ENCODE data around the gene CIT.

Gene CIT

DNA sequence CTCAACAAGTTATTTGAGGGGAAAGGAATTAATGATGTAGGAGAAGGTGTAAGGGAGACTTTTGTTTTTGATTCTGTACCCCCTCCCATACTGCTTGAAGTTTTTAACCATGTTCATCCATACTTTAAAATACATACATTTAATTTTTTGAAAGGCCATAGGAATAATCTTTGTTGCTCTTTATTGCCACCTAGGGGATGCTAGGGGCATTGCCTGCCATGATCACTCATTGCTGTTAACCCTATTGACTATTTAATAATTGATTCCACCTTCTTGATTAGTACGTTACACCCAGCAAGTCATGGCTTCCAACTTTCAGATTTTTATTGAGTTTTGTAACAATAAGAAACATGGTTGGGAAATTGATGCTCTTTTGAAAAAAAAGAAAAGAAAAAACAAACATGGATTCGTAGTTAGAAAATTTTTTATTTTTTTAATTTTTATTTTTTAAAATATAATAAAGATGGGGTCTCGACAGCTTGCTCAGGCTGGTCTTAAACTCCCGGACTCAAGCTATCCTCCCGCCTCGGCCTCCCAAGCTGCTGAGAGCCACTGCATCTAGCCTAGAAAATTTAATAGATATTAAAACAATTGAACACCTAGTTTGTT is 217.7 kb downstream of the CIT start:
- no peak for TF ChIP-seq POLR2AphosphoS5 (IDR thresholded peaks at IDR 0.05; ENCODE audit: low read depth, low read length)
- no peak for TF ChIP-seq SIN3A (IDR thresholded peaks at IDR 0.05; ENCODE audit: borderline replicate concordance, insufficient read depth, low read length)
- TF ChIP-seq, protein P1, sequence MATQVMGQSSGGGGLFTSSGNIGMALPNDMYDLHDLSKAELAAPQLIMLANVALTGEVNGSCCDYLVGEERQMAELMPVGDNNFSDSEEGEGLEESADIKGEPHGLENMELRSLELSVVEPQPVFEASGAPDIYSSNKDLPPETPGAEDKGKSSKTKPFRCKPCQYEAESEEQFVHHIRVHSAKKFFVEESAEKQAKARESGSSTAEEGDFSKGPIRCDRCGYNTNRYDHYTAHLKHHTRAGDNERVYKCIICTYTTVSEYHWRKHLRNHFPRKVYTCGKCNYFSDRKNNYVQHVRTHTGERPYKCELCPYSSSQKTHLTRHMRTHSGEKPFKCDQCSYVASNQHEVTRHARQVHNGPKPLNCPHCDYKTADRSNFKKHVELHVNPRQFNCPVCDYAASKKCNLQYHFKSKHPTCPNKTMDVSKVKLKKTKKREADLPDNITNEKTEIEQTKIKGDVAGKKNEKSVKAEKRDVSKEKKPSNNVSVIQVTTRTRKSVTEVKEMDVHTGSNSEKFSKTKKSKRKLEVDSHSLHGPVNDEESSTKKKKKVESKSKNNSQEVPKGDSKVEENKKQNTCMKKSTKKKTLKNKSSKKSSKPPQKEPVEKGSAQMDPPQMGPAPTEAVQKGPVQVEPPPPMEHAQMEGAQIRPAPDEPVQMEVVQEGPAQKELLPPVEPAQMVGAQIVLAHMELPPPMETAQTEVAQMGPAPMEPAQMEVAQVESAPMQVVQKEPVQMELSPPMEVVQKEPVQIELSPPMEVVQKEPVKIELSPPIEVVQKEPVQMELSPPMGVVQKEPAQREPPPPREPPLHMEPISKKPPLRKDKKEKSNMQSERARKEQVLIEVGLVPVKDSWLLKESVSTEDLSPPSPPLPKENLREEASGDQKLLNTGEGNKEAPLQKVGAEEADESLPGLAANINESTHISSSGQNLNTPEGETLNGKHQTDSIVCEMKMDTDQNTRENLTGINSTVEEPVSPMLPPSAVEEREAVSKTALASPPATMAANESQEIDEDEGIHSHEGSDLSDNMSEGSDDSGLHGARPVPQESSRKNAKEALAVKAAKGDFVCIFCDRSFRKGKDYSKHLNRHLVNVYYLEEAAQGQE (IDR thresholded peaks at IDR 0.05; ENCODE audit: insufficient read depth in 1 of 2, low read depth in 2 of 2, low read length in 2 of 2): no peak
- TF ChIP-seq FOXP2 (optimal IDR thresholded peaks at IDR 0.05; ENCODE audit: borderline replicate concordance, extremely low read depth, extremely low read length, insufficient read depth): no peak
- TF ChIP-seq TAF1 (IDR thresholded peaks at IDR 0.05; ENCODE audit: borderline replicate concordance, insufficient read depth, low read length): no peak

DNA sequence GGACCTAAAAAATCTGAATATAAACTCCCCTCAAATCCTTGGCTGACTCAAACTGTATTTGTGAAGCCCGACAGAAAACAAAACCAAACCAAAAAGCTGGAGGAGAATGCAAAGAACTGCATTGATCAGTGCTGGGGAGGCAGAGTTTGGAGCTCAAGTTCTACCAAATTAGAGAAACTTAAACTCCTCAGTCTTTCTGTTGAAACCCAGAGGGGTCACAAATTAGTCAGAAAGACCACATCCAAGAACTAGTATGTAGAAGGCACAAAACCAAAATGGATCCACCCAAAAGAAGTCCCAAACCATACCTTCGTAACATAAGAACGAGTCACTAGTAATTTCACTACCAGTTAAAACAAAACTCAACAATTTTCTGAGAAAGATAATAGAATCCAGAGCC is 224.5 kb downstream of the CIT start:
- TF ChIP-seq TAF1 (IDR thresholded peaks at IDR 0.05; ENCODE audit: borderline replicate concordance, insufficient read depth, low read length) (no peak), POLR2AphosphoS5 (IDR thresholded peaks at IDR 0.05; ENCODE audit: low read depth, low read length) (no peak), FOXP2 (optimal IDR thresholded peaks at IDR 0.05; ENCODE audit: borderline replicate concordance, extremely low read depth, extremely low read length, insufficient read depth) (no peak)

DNA sequence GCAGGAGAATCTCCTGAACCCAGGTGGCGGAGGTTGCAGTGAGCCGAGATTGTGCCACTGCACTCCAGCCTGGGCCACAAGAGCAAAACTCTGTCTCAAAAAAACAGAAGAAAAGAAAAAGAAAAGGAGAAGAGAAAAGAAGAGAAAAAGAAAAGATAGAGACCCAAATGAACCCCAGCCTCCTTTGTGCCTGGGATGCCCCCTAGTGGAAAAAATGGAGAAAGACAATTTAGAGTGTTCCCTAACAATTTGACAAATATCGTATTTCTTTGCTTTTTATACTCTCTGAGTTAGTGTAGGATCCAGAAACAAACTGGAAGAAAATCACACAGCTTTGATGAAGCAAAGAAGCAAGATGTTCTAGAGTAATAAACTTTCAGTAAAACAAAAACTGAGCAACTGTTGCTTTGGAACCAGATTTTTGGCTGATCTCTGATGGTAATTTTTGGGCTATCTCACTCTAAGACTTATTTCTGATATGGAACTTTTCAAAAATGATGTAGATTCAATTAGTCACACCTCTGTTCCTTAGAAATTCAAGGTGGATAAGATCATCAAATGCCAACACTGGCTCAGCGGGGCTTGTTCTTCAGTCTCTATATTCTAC is 227.8 kb downstream of the CIT start:
- no peak for TF ChIP-seq FOXP2 (optimal IDR thresholded peaks at IDR 0.05; ENCODE audit: borderline replicate concordance, extremely low read depth, extremely low read length, insufficient read depth)

DNA sequence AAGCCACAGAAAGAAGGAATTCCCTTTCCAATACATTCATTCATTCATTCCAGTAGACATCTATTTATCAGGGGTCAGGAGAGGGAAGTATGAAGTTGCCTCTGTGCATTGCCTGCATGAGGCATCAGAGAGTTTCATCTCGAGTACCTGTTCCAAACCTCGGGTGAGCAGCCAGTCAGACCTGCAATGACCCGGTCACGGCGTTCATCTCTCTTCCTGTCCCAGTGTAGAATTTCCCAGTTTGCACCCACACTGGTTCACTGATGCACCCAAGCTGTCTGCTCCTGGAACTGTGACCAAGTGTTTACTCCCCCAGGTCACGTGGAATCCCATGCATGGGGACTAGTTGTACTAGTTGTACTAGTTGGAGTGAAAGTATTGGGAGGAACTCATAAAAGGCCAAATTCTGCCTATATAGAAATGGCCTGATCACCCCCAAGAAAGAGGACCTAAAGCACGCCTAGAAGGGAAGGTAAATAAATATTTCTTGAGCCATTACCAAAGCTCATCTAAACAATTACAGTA is 231.5 kb downstream of the CIT start:
- TF ChIP-seq FOXP2 (optimal IDR thresholded peaks at IDR 0.05; ENCODE audit: borderline replicate concordance, extremely low read depth, extremely low read length, insufficient read depth) (no peak), SIN3A (IDR thresholded peaks at IDR 0.05; ENCODE audit: borderline replicate concordance, insufficient read depth, low read length) (no peak), POLR2AphosphoS5 (IDR thresholded peaks at IDR 0.05; ENCODE audit: low read depth, low read length) (no peak), TAF1 (IDR thresholded peaks at IDR 0.05; ENCODE audit: borderline replicate concordance, insufficient read depth, low read length) (no peak)
- TF ChIP-seq, protein P1 (IDR thresholded peaks at IDR 0.05; ENCODE audit: insufficient read depth in 1 of 2, low read depth in 2 of 2, low read length in 2 of 2): no peak

DNA sequence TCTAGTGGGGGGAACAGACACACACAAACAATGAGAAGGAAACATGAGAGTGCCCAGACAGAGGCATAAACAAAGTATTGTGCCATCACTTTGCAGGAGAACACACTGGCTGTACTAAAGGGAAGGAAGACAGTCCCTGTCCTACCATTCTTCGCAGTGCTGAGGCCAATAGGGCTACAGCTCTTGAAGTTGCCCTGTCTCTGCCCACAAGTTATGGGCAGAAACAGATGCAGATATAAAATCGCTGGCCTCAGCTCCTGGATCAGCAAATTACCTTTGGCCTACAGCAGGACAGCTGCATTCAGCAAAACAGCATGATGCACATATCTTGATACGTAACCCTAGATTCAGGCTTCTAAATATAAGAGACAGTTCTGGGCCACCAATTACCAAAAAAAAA is 232.2 kb downstream of the CIT start:
- no peak for TF ChIP-seq SIN3A (IDR thresholded peaks at IDR 0.05; ENCODE audit: borderline replicate concordance, insufficient read depth, low read length)
- no peak for TF ChIP-seq POLR2AphosphoS5 (IDR thresholded peaks at IDR 0.05; ENCODE audit: low read depth, low read length)
- TF ChIP-seq FOXP2 (optimal IDR thresholded peaks at IDR 0.05; ENCODE audit: borderline replicate concordance, extremely low read depth, extremely low read length, insufficient read depth): no peak

DNA sequence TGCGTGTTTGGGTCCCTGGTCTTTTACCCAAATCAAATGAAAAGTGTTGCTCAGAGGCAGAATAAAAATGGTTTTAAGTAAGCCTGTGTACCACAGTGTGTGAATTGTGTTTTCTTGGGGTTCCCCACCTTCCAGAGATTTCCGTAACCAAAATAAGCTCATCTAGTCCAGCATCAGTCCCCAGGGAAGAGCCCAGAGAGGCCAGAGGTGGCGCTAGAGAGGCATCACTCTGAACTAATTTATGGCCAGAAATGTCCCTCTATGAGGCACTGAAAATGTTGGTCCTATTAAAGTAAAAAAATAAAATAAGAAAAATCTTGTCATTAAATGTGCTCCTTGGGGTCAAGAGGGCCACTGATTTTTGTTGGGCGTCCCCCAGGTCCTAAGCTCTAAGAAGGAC is 234.1 kb downstream of the CIT start:
- TF ChIP-seq FOXP2 (optimal IDR thresholded peaks at IDR 0.05; ENCODE audit: borderline replicate concordance, extremely low read depth, extremely low read length, insufficient read depth): no peak
- no peak for TF ChIP-seq TAF1 (IDR thresholded peaks at IDR 0.05; ENCODE audit: borderline replicate concordance, insufficient read depth, low read length)
- no peak for TF ChIP-seq SIN3A (IDR thresholded peaks at IDR 0.05; ENCODE audit: borderline replicate concordance, insufficient read depth, low read length)
- TF ChIP-seq, protein P1 (IDR thresholded peaks at IDR 0.05; ENCODE audit: insufficient read depth in 1 of 2, low read depth in 2 of 2, low read length in 2 of 2): no peak
- TF ChIP-seq POLR2AphosphoS5 (IDR thresholded peaks at IDR 0.05; ENCODE audit: low read depth, low read length): no peak
